Measurements from ENCODE around the gene SEMA4A. TPM values are rescaled to one million over a fixed set of nuclear protein-coding genes. Genes with fewer than 3 reads are reported as not detected.

SEMA4A gene
- total and polyA plus RNA-seq, 2 of the 8 experiments (the other 6 are each of a cell fraction or from before 2014, with no cell fraction given), result 7.3 to 10.6 TPM

GRCh38 chr1:156108664-156109241 lies 44.6 kb upstream of the SEMA4A start:
- no peak overlapping the region for H3K23ac ChIP-seq (ENCODE audit: insufficient read length)
- CTCF ChIA-PET (ENCODE audit: partially characterized antibody), result interaction anchor here (2.2 to 29.5 kb wide), 2 partner anchors 12 to 23 kb away, joined by 7 to 1994 read pairs; partner anchors contain the start of gene LMNA
- FAIRE-seq (no peak), DNase-seq (ENCODE audit: low read depth in 1 of 2, low spot score in 2 of 2) (no peak)
- H2BK120ac ChIP-seq (replicated peaks; ENCODE audit: low read depth, low read length), result no peak overlapping the region
- POLR2A ChIA-PET (ENCODE audit: partially characterized antibody), result interaction anchor here (0.8 to 29.6 kb wide), 3 partner anchors 16 to 132 kb away, joined by 3 to 763 read pairs (median 3); partner anchors contain the start of gene LMNA
- H2BK15ac ChIP-seq (ENCODE audit: low read length), result no peak overlapping the region
- H4K20me1 ChIP-seq (replicated peaks in 1 of 2; ENCODE audit: control insufficient read depth in 1 of 2, insufficient read depth in 2 of 2, low read length in 2 of 2), result peaks cover 0 to 4% of the 10 kb centered on the region in 2 experiments
- no peak overlapping the region for H3K4me2 ChIP-seq (ENCODE audit: insufficient read depth in 1 of 2, low read depth in 2 of 2, low read length in 2 of 2)
- 0 out of 2 replicates have a peak overlapping the region, but pooled peaks have one; percentile 75 for H2BK12ac ChIP-seq (ENCODE audit: low read depth, low read length)
- H3K79me1 ChIP-seq (ENCODE audit: low read depth, low read length), result peaks cover 4% of the 10 kb centered on the region; the same call in 1 of the 2 replicates
- no peak overlapping the region for H3K18ac ChIP-seq (ENCODE audit: extremely low read depth, low read length)
- 98% methylated on average over 6 of the region's 6 CpGs; no CpG with 5 or more reads in 1 of the 2 experiments for WGBS, 2 experiments (ENCODE audit: extremely low coverage in 1 of 2, insufficient coverage in 1 of 2, insufficient read length in 1 of 2, insufficient replicate concordance in 2 of 2, low coverage in 1 of 2, low lambda C conversion rate in 2 of 2, missing lambda C conversion rate in 1 of 2)
- H3K4me1 ChIP-seq (replicated peaks in 1 of 4; ENCODE audit: control insufficient read depth in 3 of 4, insufficient read depth in 4 of 4, low read length in 3 of 4), result peaks cover 10 to 33% (median 29%) of the 10 kb centered on the region in 4 experiments
- no peak overlapping the region for H4K91ac ChIP-seq (replicated peaks; ENCODE audit: insufficient read length, low read length)
- no peaks in the 10 kb centered on the region for H3K27me3 ChIP-seq (replicated peaks in 1 of 4; ENCODE audit: control insufficient read depth in 3 of 4, extremely low read depth in 1 of 4, insufficient read depth in 3 of 4, low read length in 3 of 4)
- H3K9ac ChIP-seq (replicated peaks in 1 of 4; ENCODE audit: extremely low read depth in 1 of 4, low read depth in 3 of 4, low read length in 3 of 4), result no peak overlapping the region
- no peaks in the 10 kb centered on the region for H3K79me2 ChIP-seq (ENCODE audit: control insufficient read depth in 1 of 2, insufficient read depth in 2 of 2, low read length in 2 of 2)
- no peak overlapping the region for H4K8ac ChIP-seq (ENCODE audit: extremely low read depth, insufficient read depth, low read length)
- 0 out of 2 replicates have a peak overlapping the region, but pooled peaks have one; percentile 80 for H2BK20ac ChIP-seq (ENCODE audit: low read length)
- no peaks in the 10 kb centered on the region for H3K9me3 ChIP-seq (ENCODE audit: insufficient read depth in 2 of 2, low read depth in 1 of 2, low read length in 1 of 2)
- no peak overlapping the region for H3K4ac ChIP-seq (replicated peaks; ENCODE audit: insufficient read length, low read depth, low read length)
- no peak overlapping the region for H3K27ac ChIP-seq (ENCODE audit: low read depth, low read length)
- H4K5ac ChIP-seq (ENCODE audit: insufficient read length, low read depth, low read length), result no peak overlapping the region
- peaks cover 7% of the 10 kb centered on the region; the same call in 1 of the 2 replicates for H3K23me2 ChIP-seq (ENCODE audit: low read depth, low read length)
- no peak overlapping the region for H2AK5ac ChIP-seq (ENCODE audit: low read depth, low read length)
- no peak overlapping the region for H2AFZ ChIP-seq (ENCODE audit: low read length)
- H3K56ac ChIP-seq (replicated peaks; ENCODE audit: insufficient read length, low read depth, low read length), result no peak overlapping the region
- H3K14ac ChIP-seq (ENCODE audit: insufficient read length), result no peak overlapping the region
- no peaks in the 10 kb centered on the region for H3K36me3 ChIP-seq (ENCODE audit: control insufficient read depth in 2 of 4, insufficient read depth in 4 of 4, low read length in 3 of 4)
- peak overlapping the region; percentile 35; the same call in 1 of the 2 replicates for H2BK5ac ChIP-seq (ENCODE audit: low read depth, low read length)
- H3K4me3 ChIP-seq (ENCODE audit: extremely low read depth in 1 of 4, insufficient read depth in 2 of 4, low read depth in 3 of 4, low read length in 4 of 4), result no peak overlapping the region
- TF ChIP-seq TBP (IDR thresholded peaks at IDR 0.05; ENCODE audit: low read depth, low read length) (no peak), CTBP2 (IDR thresholded peaks at IDR 0.05; ENCODE audit: borderline replicate concordance, insufficient read depth, insufficient read length, low read length) (no peak), ASH2L (IDR thresholded peaks at IDR 0.05; ENCODE audit: low read length) (no peak), TAF1 (IDR thresholded peaks at IDR 0.05; ENCODE audit: low read depth, low read length) (no peak), SUZ12 (IDR thresholded peaks at IDR 0.05; ENCODE audit: low read length) (no peak), ATF2 (IDR thresholded peaks at IDR 0.05; ENCODE audit: low read length) (no peak), SP4 (IDR thresholded peaks at IDR 0.05; ENCODE audit: low read length) (no peak), SP2 (IDR thresholded peaks at IDR 0.05; ENCODE audit: low read length) (no peak), ZNF274 (IDR thresholded peaks at IDR 0.05; ENCODE audit: borderline replicate concordance, extremely low read depth, low read length) (no peak), SP1 (IDR thresholded peaks at IDR 0.05; ENCODE audit: low read depth, low read length) (no peak), KDM1A (IDR thresholded peaks at IDR 0.05; ENCODE audit: borderline replicate concordance, low read length) (no peak), MAX (IDR thresholded peaks at IDR 0.05) (no peak)
